Measurements from ENCODE around the gene ADRA2C. TPM values are rescaled to one million over a fixed set of nuclear protein-coding genes. Genes with fewer than 3 reads are reported as not detected.

The ADRA2C gene
- total RNA-seq, 1 experiment from 2014 or later, result 2.4 TPM

DNA sequence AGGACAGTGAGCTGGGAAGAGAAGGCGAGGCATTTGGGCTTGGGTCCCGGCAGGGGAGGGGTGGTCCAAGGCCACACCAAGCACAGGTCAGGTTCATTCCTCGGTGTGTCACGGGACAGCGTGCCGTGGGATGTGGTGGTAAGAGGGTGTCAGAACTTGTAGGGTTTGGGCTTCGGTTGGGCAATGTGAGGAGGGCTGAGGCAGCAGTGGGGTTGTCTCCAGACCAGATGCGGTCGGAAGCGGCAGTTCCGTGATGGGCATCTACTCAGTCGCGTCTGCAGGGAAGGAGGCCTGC is 22.1 kb downstream of the ADRA2C start:
- intact Hi-C loops (cut with micrococcal nuclease; ENCODE audit: unreplicated experiment), result loop anchor here (10.0 kb wide), 1 partner anchor 86 kb away; no protein-coding TSS in a partner anchor
- H3K4me3 Mint-ChIP-seq (ENCODE audit: low read depth, unreplicated experiment), result no peak overlapping the region
- CTCF ChIA-PET, result no interaction called here

DNA sequence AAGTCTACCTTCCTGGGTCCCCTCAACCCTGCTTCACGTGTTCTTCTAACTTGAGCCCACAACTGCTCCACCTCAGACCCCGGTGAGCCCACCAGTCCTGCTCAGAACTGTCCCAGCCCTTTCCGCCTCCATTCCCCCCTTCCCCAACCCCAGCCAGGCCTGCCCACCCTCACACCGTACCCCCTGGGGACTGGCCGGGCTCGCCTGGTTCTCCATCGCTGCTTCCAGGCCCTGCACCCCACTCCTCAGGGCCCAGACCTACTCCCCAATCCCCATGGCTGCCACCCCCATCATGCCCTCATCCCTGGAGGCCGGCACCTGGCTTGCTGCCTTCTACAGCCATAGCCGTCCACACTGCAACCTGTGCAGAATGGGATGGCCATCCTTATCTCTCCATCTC is 23.4 kb downstream of the ADRA2C start:
- Mint-ChIP-seq H3K27me3 (ENCODE audit: unreplicated experiment) (peaks cover 43% of the 10 kb centered on the region), H3K4me3 (ENCODE audit: low read depth, unreplicated experiment) (no peak overlapping the region), H3K27ac (ENCODE audit: unreplicated experiment) (no peak overlapping the region), H3K4me1 (ENCODE audit: low read depth, unreplicated experiment) (peaks cover 20% of the 10 kb centered on the region), H3K9me3 (ENCODE audit: low read depth, unreplicated experiment) (peaks cover under 1% of the 10 kb centered on the region), H3K36me3 (ENCODE audit: insufficient read depth, unreplicated experiment) (no peaks in the 10 kb centered on the region)
- BruUV-seq (replicated peaks), result no TSS peak
- CTCF ChIA-PET, result no interaction called here
- no peak for DNase-seq
- intact Hi-C loops (cut with micrococcal nuclease; ENCODE audit: unreplicated experiment), result loop anchor here (10.0 kb wide), 1 partner anchor 85 kb away; no protein-coding TSS in a partner anchor
- TF ChIP-seq, protein P1, sequence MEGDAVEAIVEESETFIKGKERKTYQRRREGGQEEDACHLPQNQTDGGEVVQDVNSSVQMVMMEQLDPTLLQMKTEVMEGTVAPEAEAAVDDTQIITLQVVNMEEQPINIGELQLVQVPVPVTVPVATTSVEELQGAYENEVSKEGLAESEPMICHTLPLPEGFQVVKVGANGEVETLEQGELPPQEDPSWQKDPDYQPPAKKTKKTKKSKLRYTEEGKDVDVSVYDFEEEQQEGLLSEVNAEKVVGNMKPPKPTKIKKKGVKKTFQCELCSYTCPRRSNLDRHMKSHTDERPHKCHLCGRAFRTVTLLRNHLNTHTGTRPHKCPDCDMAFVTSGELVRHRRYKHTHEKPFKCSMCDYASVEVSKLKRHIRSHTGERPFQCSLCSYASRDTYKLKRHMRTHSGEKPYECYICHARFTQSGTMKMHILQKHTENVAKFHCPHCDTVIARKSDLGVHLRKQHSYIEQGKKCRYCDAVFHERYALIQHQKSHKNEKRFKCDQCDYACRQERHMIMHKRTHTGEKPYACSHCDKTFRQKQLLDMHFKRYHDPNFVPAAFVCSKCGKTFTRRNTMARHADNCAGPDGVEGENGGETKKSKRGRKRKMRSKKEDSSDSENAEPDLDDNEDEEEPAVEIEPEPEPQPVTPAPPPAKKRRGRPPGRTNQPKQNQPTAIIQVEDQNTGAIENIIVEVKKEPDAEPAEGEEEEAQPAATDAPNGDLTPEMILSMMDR (IDR thresholded peaks at IDR 0.05; ENCODE audit: unreplicated experiment), result no peak

More for the DNA sequence above, 22.1 kb downstream of the ADRA2C start:
- TF ChIP-seq, protein P1 (IDR thresholded peaks at IDR 0.05; ENCODE audit: unreplicated experiment), result no peak
- peaks cover 30% of the 10 kb centered on the region for H3K4me1 Mint-ChIP-seq (ENCODE audit: low read depth, unreplicated experiment)
- no peak overlapping the region for H3K27ac Mint-ChIP-seq (ENCODE audit: unreplicated experiment)
- no peak for DNase-seq
- BruUV-seq (replicated peaks), result no TSS peak
- H3K36me3 Mint-ChIP-seq (ENCODE audit: insufficient read depth, unreplicated experiment), result no peaks in the 10 kb centered on the region
- H3K27me3 Mint-ChIP-seq (ENCODE audit: unreplicated experiment), result peaks cover 33% of the 10 kb centered on the region
- H3K9me3 Mint-ChIP-seq (ENCODE audit: low read depth, unreplicated experiment), result no peaks in the 10 kb centered on the region

DNA sequence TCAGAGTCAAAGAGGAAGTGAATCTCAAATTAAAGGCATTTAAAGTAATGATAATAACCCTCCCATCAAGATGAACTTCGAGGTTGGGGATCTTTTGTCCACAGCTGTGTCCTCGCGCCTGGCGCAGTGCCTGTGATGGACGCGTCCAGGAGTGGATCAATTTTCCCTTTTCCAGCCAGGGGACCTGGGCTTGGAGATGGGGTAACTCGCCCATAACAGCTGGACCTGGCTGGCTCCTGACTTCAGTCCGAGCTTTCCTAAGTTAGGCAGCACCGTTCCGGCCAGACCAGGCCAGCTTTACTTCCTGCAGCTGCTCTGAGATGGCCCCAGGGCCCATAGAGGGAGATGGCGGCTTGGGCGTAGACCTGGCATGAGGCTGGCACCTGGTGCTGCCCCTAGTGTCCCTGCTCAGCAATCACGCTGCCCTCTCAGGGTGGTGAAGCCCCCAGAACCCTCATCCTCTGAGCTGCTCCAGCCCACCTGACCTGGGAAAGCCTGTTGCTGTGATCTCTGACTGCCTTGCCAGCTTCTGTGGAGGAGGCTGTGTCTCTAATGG is 23.9 kb downstream of the ADRA2C start:
- intact Hi-C loops (cut with micrococcal nuclease; ENCODE audit: unreplicated experiment), result no loop called here
- CTCF ChIA-PET, result no interaction called here
- no peaks in the 10 kb centered on the region for H3K36me3 Mint-ChIP-seq (ENCODE audit: insufficient read depth, unreplicated experiment)
- TF ChIP-seq, protein P1 (IDR thresholded peaks at IDR 0.05; ENCODE audit: unreplicated experiment), result no peak
- DNase-seq, result no peak
- H3K9me3 Mint-ChIP-seq (ENCODE audit: low read depth, unreplicated experiment), result peaks cover 4% of the 10 kb centered on the region
- peaks cover 47% of the 10 kb centered on the region for H3K27me3 Mint-ChIP-seq (ENCODE audit: unreplicated experiment)
- no TSS peak for BruUV-seq (replicated peaks)
- no peak overlapping the region for H3K27ac Mint-ChIP-seq (ENCODE audit: unreplicated experiment)
- peaks cover 19% of the 10 kb centered on the region for H3K4me1 Mint-ChIP-seq (ENCODE audit: low read depth, unreplicated experiment)
- no peak overlapping the region for H3K4me3 Mint-ChIP-seq (ENCODE audit: low read depth, unreplicated experiment)

DNA sequence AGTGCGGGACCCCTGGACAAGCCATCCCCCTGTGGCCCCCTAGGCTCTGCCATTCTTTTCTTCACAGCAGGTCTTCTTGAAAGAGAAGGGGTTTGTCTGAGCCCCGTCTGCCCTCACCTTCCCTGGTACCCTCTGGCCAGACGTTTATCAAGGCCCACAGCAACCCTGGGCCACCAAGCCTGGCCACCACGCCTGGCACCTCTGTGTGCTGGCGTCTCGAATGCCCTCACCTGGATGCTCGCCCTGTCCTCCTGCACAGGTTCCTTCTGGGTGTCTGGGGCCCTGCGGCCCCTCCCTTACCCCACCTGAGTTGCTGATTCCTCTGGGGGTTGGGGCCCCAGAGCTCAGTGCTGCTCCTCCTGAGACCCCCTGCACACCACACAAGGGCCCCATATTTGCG is 25.1 kb downstream of the ADRA2C start:
- intact Hi-C loops (cut with micrococcal nuclease; ENCODE audit: unreplicated experiment), result no loop called here
- TF ChIP-seq, protein P1 (IDR thresholded peaks at IDR 0.05; ENCODE audit: unreplicated experiment), result no peak
- no peak overlapping the region for H3K4me3 Mint-ChIP-seq (ENCODE audit: low read depth, unreplicated experiment)
- no peak for DNase-seq
- peaks cover 13% of the 10 kb centered on the region for H3K4me1 Mint-ChIP-seq (ENCODE audit: low read depth, unreplicated experiment)
- no peaks in the 10 kb centered on the region for H3K36me3 Mint-ChIP-seq (ENCODE audit: insufficient read depth, unreplicated experiment)
- H3K9me3 Mint-ChIP-seq (ENCODE audit: low read depth, unreplicated experiment), result peaks cover 6% of the 10 kb centered on the region
- no peak overlapping the region for H3K27ac Mint-ChIP-seq (ENCODE audit: unreplicated experiment)
- CTCF ChIA-PET, result no interaction called here
- BruUV-seq (replicated peaks), result no TSS peak
- peaks cover 51% of the 10 kb centered on the region for H3K27me3 Mint-ChIP-seq (ENCODE audit: unreplicated experiment)

Data from Calu3 (cell line).